Skin of body (tissue), 2 donors: ENCODE results near the gene LRP11. TPM values are rescaled to one million over a fixed set of nuclear protein-coding genes. Genes with fewer than 3 reads are reported as not detected.

Experiments
- DNase-seq: peaks from one replicate; lab custom pipeline; 2025; lab: John Stamatoyannopoulos, UW
- total RNA-seq: library from RNA; depleted of rRNA; stranded (reverse); fragments of >200 nt; gene quantifications from one replicate; pipeline ENCODE4 v1.2.3, GENCODE V29; 2014

The LRP11 gene
- total RNA-seq, 1 donor from 2014 or later = 29.1 TPM

GRCh38 chr6:149806127-149806526 is 58.0 kb downstream of the LRP11 start:
- no peak for DNase-seq

- DNase-seq = no peak
Measured at GRCh38 chr6:149783551-149783950, 80.6 kb downstream of the LRP11 start.

GRCh38 chr6:149782337-149782736 is 81.8 kb downstream of the LRP11 start:
- no peak for DNase-seq

- no peak for DNase-seq
Measured at GRCh38 chr6:149781715-149782114, 82.4 kb downstream of the LRP11 start.

GRCh38 chr6:149779644-149779963 is 84.6 kb downstream of the LRP11 start:
- DNase-seq = no peak

GRCh38 chr6:149777624-149778023 is 86.5 kb downstream of the LRP11 start:
- DNase-seq = no peak

GRCh38 chr6:149771925-149772324 is 92.2 kb downstream of the LRP11 start:
- no peak for DNase-seq

GRCh38 chr6:149771185-149771584 is 93.0 kb downstream of the LRP11 start:
- no peak for DNase-seq

GRCh38 chr6:149769676-149770075 is 94.5 kb downstream of the LRP11 start:
- DNase-seq = no peak

Other genes starting within 250 kb of the LRP11 start
- gene KATNA1, start 215.6 kb downstream of the LRP11 start, total RNA-seq = 23.7 TPM
- gene LATS1, start 146.3 kb downstream of the LRP11 start, total RNA-seq = 24.0 TPM
- 17.8 TPM for gene NUP43, start 117.8 kb downstream of the LRP11 start, total RNA-seq
- gene PCMT1, start 114.6 kb downstream of the LRP11 start, total RNA-seq = 52.4 TPM
- 3.3 TPM for gene RAET1E, start 33.8 kb upstream of the LRP11 start, total RNA-seq
- 0.79 TPM for gene RAET1G, start 58.8 kb upstream of the LRP11 start, total RNA-seq
- gene ULBP2, start 77.7 kb upstream of the LRP11 start, total RNA-seq = 0.89 TPM
- gene ULBP1, start 99.6 kb upstream of the LRP11 start, total RNA-seq = 0.69 TPM
- 2.8 TPM for gene RAET1L, start 161.2 kb upstream of the LRP11 start, total RNA-seq
- gene ULBP3, start 204.8 kb upstream of the LRP11 start, total RNA-seq = 3.9 TPM